GM21526 (cell line): ENCODE measurements around the gene UGT1A7.
"Not testable (repeated sequence)": the region's sequence is repeated elsewhere in the genome, so short reads cannot be mapped to it uniquely, and the experiment has no call there.

Source experiments
- ATAC-seq: cut with Tn5 transposase; IDR thresholded peaks from one replicate; pipeline ENCODE4 v1.9.1; 2021; ENCODE audit warnings: moderate library complexity; ENCODE audit not compliant: unreplicated experiment, low FRiP score

Gene UGT1A7

GRCh38 chr2:233679196-233679595, 2.5 kb upstream of the UGT1A7 start:
- ATAC-seq: no peak

- no peak for ATAC-seq
Measured at GRCh38 chr2:233680361-233681045, 1.2 kb upstream of the UGT1A7 start.

DNA sequence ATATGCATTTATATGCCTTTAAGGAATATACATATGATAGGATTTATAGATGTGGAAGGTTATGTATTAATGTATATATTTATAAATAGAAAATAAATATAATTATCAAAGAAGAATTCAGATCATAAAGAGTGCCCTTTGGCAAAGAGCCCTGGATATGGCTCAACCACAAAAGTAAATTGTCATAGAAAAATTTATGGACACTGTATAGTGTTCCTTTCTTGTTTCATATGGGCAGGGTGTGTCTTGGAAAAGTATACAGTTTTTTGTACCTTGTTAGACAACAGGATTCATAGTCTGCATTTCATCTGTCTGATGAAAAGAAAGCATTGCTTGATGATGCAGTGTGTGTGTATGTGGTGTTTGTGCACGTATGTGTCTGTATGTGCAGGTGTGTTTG, 2.9 kb downstream of the UGT1A7 start:
- ATAC-seq: no peak

DNA sequence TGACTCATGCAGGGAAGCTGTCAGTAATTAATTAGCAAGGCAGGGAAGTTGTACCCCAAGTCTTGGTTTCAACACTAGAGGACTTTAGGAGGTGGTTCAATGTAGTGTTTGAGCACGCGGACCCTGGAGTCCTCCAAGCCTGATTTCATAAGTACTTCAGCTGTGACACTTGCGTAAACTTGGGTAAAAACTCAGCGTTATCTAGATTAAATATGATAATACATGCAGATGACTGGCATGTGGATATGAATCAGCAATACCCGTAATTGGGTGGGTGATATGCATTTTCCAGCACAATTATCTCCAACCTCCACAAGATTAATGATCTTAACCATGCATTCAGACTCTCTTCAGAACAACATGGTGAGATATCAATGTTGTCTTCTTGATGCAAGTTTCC, 5.2 kb downstream of the UGT1A7 start:
- no peak for ATAC-seq

DNA sequence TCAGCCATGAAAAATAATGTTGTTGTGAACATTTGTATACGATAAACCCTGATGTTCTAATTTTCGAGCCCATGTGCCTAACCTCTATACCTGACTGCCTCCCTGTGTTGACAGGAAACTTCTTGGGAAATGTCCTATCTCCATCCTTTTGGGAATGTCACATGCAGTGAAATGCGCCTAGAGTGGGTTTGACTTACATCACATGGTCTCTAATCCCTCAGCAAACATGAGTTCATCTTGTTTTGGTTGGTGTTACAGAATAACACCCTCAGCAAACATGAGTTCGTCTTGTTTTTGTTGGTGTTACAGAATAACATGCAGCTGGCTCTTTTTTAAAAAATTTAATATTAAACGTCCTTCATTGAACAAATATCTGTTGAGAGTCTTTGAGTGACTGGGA, 6.6 kb downstream of the UGT1A7 start:
- no peak for ATAC-seq

DNA sequence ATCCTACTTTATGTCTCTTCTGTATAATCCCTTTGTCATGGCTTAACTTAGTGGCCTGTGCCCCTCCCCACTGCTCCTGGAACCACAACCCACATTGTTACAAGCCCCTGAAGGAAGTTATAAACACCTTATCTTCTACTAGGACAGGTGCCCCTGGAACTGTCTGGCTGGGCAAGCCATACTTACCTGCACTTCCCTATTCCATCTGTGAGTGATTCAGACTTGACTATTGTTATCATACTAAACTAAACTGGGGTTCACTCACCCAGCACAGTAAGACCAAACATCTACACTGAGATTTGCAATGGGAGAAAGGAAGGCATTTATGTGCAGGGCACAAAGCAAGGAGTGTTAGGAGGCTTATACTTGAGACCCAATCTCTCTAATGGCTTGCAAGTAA, 7.3 kb downstream of the UGT1A7 start:
- no peak for ATAC-seq

DNA sequence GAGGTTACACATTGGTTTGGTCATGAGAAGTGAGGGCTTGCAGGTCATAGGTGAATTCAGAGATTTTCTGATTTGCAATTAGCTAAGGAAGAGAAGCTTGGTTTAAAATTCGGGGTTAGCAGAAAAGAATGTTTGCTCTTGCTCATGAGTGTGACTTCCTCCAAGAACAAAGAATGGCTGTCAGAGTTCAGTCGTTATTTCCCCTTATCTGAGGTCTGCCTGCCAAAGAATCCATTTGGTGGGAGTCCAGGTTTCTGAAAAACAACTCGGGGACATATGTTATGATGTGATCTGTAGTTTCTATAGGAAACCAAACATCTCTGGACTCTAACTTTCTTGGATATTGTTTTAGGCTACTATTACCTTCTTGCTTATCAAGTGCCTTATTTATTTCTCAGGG, 7.8 kb downstream of the UGT1A7 start:
- ATAC-seq: no peak

DNA sequence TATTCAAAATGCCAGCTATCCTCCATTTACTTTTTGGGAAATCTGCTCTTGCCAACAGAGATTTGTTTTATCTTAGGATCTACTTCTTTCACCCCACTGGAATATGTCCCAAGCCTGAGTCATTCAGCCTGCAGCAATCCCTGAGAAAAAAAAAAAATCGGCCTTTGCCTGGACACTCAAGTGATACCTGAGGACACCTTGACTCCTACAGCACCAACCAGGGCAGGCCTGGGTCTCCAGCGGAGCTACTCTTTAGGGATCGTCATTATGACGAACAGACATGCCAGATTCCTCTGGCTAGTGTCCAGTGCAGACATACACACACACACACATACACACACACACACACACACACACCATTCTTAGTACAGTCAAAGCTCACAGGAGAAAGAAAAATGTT, 8.7 kb downstream of the UGT1A7 start:
- ATAC-seq: no peak

GRCh38 chr2:233691443-233692433, 10.0 kb downstream of the UGT1A7 start:
- ATAC-seq: no peak

GRCh38 chr2:233692648-233693047, 10.9 kb downstream of the UGT1A7 start, which contains the start of gene UGT1A6:
Gene UGT1A6, plus strand, starts transcription at chr2:233692890. Its CDS starts 115 bp downstream, at chr2:233693005.
- ATAC-seq: no peak

DNA sequence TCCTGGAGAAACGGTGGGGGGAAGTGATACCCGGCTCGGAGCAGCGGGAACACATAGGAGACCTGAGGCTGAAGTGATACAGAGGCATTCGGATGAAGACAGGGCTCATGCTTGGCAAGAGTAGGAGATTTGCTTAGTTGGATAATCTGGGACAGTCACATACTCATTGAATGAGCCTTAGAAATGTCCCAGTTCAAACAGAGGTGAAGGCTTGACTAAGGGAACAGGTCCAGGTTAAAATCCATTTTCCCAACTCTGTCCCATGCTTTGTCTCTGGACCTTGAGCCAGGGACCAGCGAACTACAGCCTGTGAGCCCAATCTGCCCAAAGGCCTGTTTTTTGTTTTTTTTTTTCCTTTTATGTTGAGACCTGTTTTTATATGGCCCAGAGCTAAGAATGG, 12.3 kb downstream of the UGT1A7 start:
- no peak for ATAC-seq

DNA sequence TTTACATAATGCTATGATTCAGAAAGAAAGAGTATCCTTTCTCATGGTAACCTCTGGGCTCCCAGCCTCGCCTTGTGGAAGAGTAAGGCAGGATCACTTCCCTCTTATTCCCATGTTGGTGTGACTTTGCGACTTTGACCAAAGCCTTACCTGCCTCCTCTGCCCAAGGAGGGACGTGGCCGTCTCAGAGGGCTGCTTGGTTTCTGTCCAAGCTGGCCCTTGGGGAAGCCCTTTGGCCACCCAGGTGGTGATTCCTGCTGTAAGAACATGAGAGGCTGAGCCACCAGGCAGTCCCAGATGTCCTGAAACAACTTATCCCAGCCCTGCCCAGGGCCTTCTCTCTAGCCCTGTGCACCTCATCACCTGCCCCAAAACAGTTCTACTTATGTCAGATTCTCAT, 17.0 kb downstream of the UGT1A7 start:
- ATAC-seq: no peak

DNA sequence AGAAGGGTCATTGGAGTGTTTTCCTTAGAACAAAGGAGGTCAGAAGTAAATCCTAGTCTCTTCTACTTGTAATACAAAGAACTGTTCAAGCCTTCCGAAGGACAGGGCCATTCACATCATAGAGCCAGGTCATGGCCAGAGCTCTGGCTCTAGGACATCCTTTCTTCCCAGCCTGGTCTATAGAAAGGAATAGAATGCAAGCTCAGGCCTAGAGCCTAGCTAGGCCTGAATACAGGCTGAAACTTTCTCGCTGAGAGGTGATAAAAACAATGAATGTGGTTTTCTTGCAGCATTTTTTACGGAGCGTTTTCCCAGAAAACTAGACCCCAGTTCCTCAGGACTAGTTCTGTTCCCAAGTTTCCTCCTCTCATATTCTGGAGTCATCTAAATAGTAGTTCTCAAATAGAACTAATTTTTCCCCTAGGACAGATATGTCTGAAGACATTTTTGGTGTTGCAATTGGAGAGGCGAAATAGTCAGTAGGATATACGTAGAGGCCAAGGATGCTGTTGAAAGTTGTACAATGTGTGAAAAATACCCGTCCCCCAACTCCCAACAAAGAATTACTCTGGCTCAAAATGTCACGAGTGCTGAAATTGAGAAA, 17.8 kb downstream of the UGT1A7 start:
- ATAC-seq: no peak

DNA sequence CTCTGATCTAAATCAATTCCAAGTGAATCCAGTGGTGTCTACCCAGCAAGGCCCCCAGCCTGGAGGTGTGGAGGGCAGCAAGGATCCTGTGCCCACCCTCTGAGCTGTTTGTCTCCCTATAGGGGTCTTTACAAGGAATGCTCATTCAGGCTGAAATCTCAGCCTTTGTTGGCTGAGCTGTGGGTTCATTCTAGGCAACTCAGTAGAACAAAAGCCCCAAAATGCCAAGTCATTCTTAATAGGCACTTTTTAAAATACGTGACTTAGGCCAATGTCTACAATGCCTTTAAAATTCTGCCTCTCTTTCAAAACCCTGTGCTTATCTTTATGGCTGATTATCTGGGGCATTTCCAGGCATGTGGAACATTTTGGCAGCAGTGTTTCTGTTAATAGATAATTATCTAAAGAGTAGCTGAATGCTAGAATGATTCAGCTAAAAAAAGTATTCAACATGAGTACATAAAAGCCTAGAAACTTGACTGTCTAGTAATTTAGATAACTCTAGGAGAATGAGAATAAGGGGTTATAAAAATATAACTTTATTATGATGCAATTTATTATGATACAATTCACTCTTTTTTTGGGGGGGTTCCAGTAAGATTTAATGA, 18.4 kb downstream of the UGT1A7 start:
- no peak for ATAC-seq

GRCh38 chr2:233700842-233701241, 19.1 kb downstream of the UGT1A7 start:
- not testable (repeated sequence) for ATAC-seq

- no peak for ATAC-seq
Measured at GRCh38 chr2:233702238-233702637, 20.5 kb downstream of the UGT1A7 start.

- no peak for ATAC-seq
Measured at GRCh38 chr2:233705911-233706506, 24.3 kb downstream of the UGT1A7 start.

DNA sequence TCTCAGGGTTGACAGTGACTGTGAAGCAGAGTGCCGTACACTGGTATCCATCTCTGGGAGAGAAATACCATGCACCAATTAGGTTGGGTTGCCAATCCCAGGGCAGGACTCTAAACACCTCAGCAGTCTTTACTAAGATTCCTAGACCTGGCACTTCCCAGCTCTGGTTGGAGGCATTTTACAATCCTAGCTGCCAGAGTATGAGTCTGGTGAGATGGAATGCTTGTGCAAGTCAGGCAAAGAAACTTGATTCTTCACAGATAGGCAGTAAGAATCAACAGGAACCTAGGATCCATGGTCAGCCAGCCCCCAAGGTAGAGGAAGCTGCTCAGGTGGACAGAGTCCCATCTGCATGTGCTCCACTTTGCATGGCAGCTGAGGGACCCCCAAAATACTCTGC, 25.0 kb downstream of the UGT1A7 start:
- ATAC-seq: no peak

DNA sequence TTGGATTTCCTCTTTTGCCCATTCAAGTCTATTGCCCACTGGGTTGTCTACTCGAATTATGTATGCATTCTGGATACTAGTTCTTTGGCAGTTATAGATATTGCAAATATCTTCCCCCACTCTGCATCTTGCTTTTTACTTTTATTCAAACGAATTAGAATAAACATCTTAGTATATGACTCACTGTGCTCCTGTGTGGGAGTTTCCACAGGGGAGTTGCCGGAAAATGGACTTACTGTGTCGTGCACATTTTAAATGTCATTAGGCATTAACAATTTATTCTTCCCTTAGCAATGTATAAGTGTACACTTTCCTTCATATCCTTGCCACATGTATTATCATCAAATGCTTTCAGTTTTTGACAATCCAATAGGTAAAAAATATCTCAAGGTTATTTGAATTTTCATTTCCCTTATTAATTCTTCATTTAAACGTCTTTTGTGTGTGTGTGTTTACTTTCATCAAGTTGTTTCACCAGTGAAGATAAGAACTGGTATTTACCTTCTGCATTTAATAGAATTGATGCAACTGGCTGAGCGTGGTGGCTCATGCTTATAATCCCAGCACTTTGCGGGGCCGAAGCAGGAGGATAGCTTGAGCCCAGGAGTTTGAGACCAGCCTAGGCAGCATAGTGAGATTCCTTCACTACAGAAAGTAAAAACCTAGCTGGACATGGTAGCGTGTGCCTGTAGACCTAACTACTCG, 26.4 kb downstream of the UGT1A7 start:
- ATAC-seq: no peak

- ATAC-seq: no peak
Measured at GRCh38 chr2:233708942-233709341, 27.2 kb downstream of the UGT1A7 start.
